Measurements from ENCODE around the gene PTPN1. TPM values are rescaled to one million over a fixed set of nuclear protein-coding genes. Genes with fewer than 3 reads are reported as not detected.

PTPN1 gene
- total RNA-seq, 1 donor from 2014 or later: 38.1 TPM

GRCh38 chr20:50580016-50580747, 70.0 kb downstream of the PTPN1 start:
- H3K9me3 Mint-ChIP-seq: no peaks in the 10 kb centered on the region
- Histone ChIP-seq H3F3A (ENCODE audit: low read depth) (peaks cover 4% of the 10 kb centered on the region), H3K4me1 (peaks cover 10% of the 10 kb centered on the region), H3K4me3 (no peak overlapping the region), H3K79me2 (ENCODE audit: low read depth) (no peaks in the 10 kb centered on the region), H3K4me2 (no peak overlapping the region), H2AFZ (replicated peaks) (no peak overlapping the region), H3K9ac (no peak overlapping the region), H3K36me3 (no peaks in the 10 kb centered on the region), H3K9me3 (ENCODE audit: low read depth) (no peaks in the 10 kb centered on the region), H3K27ac (no peak overlapping the region), H4K20me1 (ENCODE audit: low read depth) (peaks cover 11% of the 10 kb centered on the region), H3K27me3 (no peaks in the 10 kb centered on the region)
- TF ChIP-seq EZH2phosphoT487 (IDR thresholded peaks at IDR 0.05) (no peak), CTCF (IDR thresholded peaks at IDR 0.05) (peak; percentile 89)
- H3K36me3 Mint-ChIP-seq: peaks cover 26% of the 10 kb centered on the region
- H3K27me3 Mint-ChIP-seq (ENCODE audit: insufficient read depth, low read depth): peaks cover 2% of the 10 kb centered on the region
- H3K4me1 Mint-ChIP-seq: no peaks in the 10 kb centered on the region
- H3K4me3 Mint-ChIP-seq: no peak overlapping the region
- DNase-seq (ENCODE audit: low spot score): peak; percentile 78
- no peak overlapping the region for H3K27ac Mint-ChIP-seq

DNA sequence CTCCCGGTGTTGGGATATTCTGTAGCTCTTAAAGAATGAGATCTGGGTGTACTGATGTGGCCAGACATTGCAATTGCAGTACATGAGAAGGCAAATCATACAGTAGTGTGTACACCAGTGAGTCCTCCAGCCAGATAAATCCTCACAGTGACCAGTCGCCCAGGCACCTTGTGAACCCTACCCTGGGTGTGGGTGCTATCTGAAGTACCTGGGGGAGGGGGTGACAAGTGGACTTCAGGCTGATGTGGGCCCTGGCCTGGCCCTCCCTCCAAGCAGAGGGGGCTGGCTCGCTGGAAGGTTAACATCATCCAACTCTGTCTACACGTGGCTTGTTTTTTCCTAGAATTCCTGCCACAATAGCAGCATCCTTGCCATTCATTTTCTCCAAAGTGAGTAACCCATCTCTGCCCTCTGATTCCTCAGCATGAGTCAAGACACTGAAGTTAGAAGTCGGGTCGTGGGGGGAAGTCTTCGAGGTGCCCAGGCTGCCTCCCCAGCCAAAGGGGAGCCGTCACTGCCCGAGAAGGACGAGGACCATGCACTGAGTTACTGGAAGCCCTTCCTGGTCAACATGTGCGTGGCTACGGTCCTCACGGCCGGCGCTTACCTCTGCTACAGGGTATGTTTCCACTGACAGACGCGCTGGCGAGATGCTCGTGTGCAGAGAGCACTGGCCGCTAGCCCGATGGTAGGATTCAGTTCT, 70.8 kb downstream of the PTPN1 start:
- no peak for TF ChIP-seq CTCF (IDR thresholded peaks at IDR 0.05)
- no peak for TF ChIP-seq EZH2 (IDR thresholded peaks at IDR 0.05)
- no peak for TF ChIP-seq EZH2phosphoT487 (IDR thresholded peaks at IDR 0.05)
- H3K36me3 ChIP-seq: no peaks in the 10 kb centered on the region
- Mint-ChIP-seq H3K27ac (no peak overlapping the region), H3K4me3 (no peak overlapping the region), H3K27me3 (ENCODE audit: insufficient read depth, low read depth) (peaks cover 2% of the 10 kb centered on the region), H3K9me3 (no peaks in the 10 kb centered on the region), H3K36me3 (peaks cover 24% of the 10 kb centered on the region), H3K4me1 (no peaks in the 10 kb centered on the region)
- H2AFZ ChIP-seq (replicated peaks): no peak overlapping the region
- no peaks in the 10 kb centered on the region for H3K79me2 ChIP-seq (ENCODE audit: low read depth)
- no peaks in the 10 kb centered on the region for H3K9me3 ChIP-seq (ENCODE audit: low read depth)
- H3K27ac ChIP-seq: no peak overlapping the region
- no peak overlapping the region for H3K4me3 ChIP-seq
- no peak overlapping the region for H3K9ac ChIP-seq
- H3K4me2 ChIP-seq: no peak overlapping the region
- H3K4me1 ChIP-seq: peaks cover 10% of the 10 kb centered on the region
- no peak for DNase-seq (ENCODE audit: low spot score)
- H3K27me3 ChIP-seq: no peaks in the 10 kb centered on the region
- H3F3A ChIP-seq (ENCODE audit: low read depth): peaks cover 3% of the 10 kb centered on the region
- peaks cover 11% of the 10 kb centered on the region for H4K20me1 ChIP-seq (ENCODE audit: low read depth)

DNA sequence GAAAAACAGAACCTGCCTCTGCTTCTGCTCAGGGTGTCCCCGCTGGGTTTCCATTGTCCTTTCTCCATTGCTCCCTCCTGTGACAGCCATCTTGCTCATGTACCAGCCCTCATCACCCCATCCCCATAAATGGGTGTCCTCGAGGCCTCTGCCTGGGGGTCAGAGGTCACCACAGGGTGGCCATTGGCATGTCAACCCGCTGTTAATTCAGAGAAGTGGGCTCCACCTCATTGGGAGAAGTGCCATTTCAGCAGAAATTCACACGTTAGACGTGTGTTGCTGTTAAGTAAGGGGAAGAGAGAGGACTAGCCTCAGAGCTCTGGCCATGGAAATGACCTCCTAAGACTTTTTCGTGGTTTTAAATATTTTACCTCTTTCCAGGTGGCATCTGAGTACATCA, 71.9 kb downstream of the PTPN1 start:
- peaks cover 10% of the 10 kb centered on the region for H3K4me1 ChIP-seq
- H3K79me2 ChIP-seq (ENCODE audit: low read depth): no peaks in the 10 kb centered on the region
- H3K4me1 Mint-ChIP-seq: no peaks in the 10 kb centered on the region
- no peaks in the 10 kb centered on the region for H3K9me3 Mint-ChIP-seq
- peaks cover 2% of the 10 kb centered on the region for H3K27me3 Mint-ChIP-seq (ENCODE audit: insufficient read depth, low read depth)
- H3K9me3 ChIP-seq (ENCODE audit: low read depth): no peaks in the 10 kb centered on the region
- H3K27me3 ChIP-seq: no peaks in the 10 kb centered on the region
- H3F3A ChIP-seq (ENCODE audit: low read depth): no peaks in the 10 kb centered on the region
- peak overlapping the region; percentile 81 for H3K27ac Mint-ChIP-seq
- H3K9ac ChIP-seq: no peak overlapping the region
- no peak overlapping the region for H3K4me3 ChIP-seq
- peaks cover 6% of the 10 kb centered on the region for H4K20me1 ChIP-seq (ENCODE audit: low read depth)
- H3K27ac ChIP-seq: no peak overlapping the region
- H3K4me2 ChIP-seq: no peak overlapping the region
- H3K4me3 Mint-ChIP-seq: no peak overlapping the region
- no peak overlapping the region for H2AFZ ChIP-seq (replicated peaks)
- no peak for TF ChIP-seq EZH2phosphoT487 (IDR thresholded peaks at IDR 0.05)
- no peak for TF ChIP-seq EZH2 (IDR thresholded peaks at IDR 0.05)
- no peak for TF ChIP-seq CTCF (IDR thresholded peaks at IDR 0.05)
- no peak for DNase-seq (ENCODE audit: low spot score)
- no peaks in the 10 kb centered on the region for H3K36me3 ChIP-seq
- H3K36me3 Mint-ChIP-seq: peaks cover 23% of the 10 kb centered on the region

All from neural progenitor cell (in vitro differentiated cells).